Measurements from ENCODE around the gene DGKD.

The DGKD gene

GRCh38 chr2:233464531-233465240 lies 110.4 kb downstream of the DGKD start:
- DNase-seq = no peak

GRCh38 chr2:233466991-233467603 lies 112.8 kb downstream of the DGKD start:
- no peak for DNase-seq

GRCh38 chr2:233468047-233468740 lies 113.9 kb downstream of the DGKD start:
- DNase-seq = no peak

GRCh38 chr2:233468741-233469110 lies 114.4 kb downstream of the DGKD start:
- no peak for DNase-seq

- DNase-seq = no peak
Measured at GRCh38 chr2:233469261-233470010, 115.1 kb downstream of the DGKD start.

- no peak for DNase-seq
Measured at GRCh38 chr2:233470011-233470687, 115.9 kb downstream of the DGKD start.

- no peak for DNase-seq
Measured at GRCh38 chr2:233470839-233471238, 116.5 kb downstream of the DGKD start.

- no peak for DNase-seq
Measured at GRCh38 chr2:233471291-233472035, 117.2 kb downstream of the DGKD start.

GRCh38 chr2:233473386-233473791 lies 119.1 kb downstream of the DGKD start:
- DNase-seq = no peak

GRCh38 chr2:233473878-233474277 lies 119.6 kb downstream of the DGKD start:
- no peak for DNase-seq

GRCh38 chr2:233474308-233475160 lies 120.2 kb downstream of the DGKD start:
- DNase-seq = no peak

GRCh38 chr2:233476063-233476410 lies 121.7 kb downstream of the DGKD start:
- DNase-seq = no peak

GRCh38 chr2:233476651-233477547 lies 122.6 kb downstream of the DGKD start:
- no peak for DNase-seq

- no peak for DNase-seq
Measured at GRCh38 chr2:233477548-233478433, 123.5 kb downstream of the DGKD start.

GRCh38 chr2:233479616-233480489 lies 125.6 kb downstream of the DGKD start:
- no peak for DNase-seq

GRCh38 chr2:233480490-233481202 lies 126.4 kb downstream of the DGKD start:
- DNase-seq = no peak

Measured in fibroblast of upper back skin (primary cell).